ENCODE measurements around the gene ITGB6. TPM values are rescaled to one million over a fixed set of nuclear protein-coding genes. Genes with fewer than 3 reads are reported as not detected.

The ITGB6 gene
- total RNA-seq, result not detected

GRCh38 chr2:160199683-160200389 is at the start of gene ITGB6:
Gene ITGB6, minus strand, starts transcription at chr2:160200272. Its CDS starts 209 bp downstream, at chr2:160200063.
- Mint-ChIP-seq H3K36me3 (ENCODE audit: insufficient read depth) (no peaks in the 10 kb centered on the region), H3K27me3 (ENCODE audit: low read depth) (no peaks in the 10 kb centered on the region), H3K4me3 (no peak within 1 kb of the TSS), H3K9me3 (no peaks in the 10 kb centered on the region), H3K4me1 (ENCODE audit: low read depth) (no peaks in the 10 kb centered on the region)
- DNase-seq, result no peak
- ATAC-seq, result no peak

- H3K36me3 Mint-ChIP-seq (ENCODE audit: insufficient read depth), result no peaks in the 10 kb centered on the region
- no peaks in the 10 kb centered on the region for H3K27me3 Mint-ChIP-seq (ENCODE audit: low read depth)
- no peak for DNase-seq
- no peaks in the 10 kb centered on the region for H3K9me3 Mint-ChIP-seq
- no peak for ATAC-seq
- no peaks in the 10 kb centered on the region for H3K4me1 Mint-ChIP-seq (ENCODE audit: low read depth)
- no peak overlapping the region for H3K4me3 Mint-ChIP-seq
These were observed 47.4 kb upstream of the ITGB6 start for GRCh38 chr2:160247296-160248035.

- no peak overlapping the region for H3K4me3 Mint-ChIP-seq
- no peaks in the 10 kb centered on the region for H3K9me3 Mint-ChIP-seq
- H3K36me3 Mint-ChIP-seq (ENCODE audit: insufficient read depth), result no peaks in the 10 kb centered on the region
- DNase-seq (no peak), ATAC-seq (no peak)
- H3K4me1 Mint-ChIP-seq (ENCODE audit: low read depth), result no peaks in the 10 kb centered on the region
- no peaks in the 10 kb centered on the region for H3K27me3 Mint-ChIP-seq (ENCODE audit: low read depth)
These were observed 46.3 kb upstream of the ITGB6 start for GRCh38 chr2:160246356-160246755.

- DNase-seq, result no peak
- no peaks in the 10 kb centered on the region for H3K4me1 Mint-ChIP-seq (ENCODE audit: low read depth)
- H3K9me3 Mint-ChIP-seq, result no peaks in the 10 kb centered on the region
- H3K27me3 Mint-ChIP-seq (ENCODE audit: low read depth), result no peaks in the 10 kb centered on the region
- ATAC-seq, result no peak
- H3K36me3 Mint-ChIP-seq (ENCODE audit: insufficient read depth), result no peaks in the 10 kb centered on the region
- no peak overlapping the region for H3K4me3 Mint-ChIP-seq
These were observed 45.6 kb upstream of the ITGB6 start for GRCh38 chr2:160245614-160246155.

GRCh38 chr2:160242893-160243564 is 43.0 kb upstream of the ITGB6 start:
- DNase-seq (no peak), ATAC-seq (no peak)
- Mint-ChIP-seq H3K9me3 (no peaks in the 10 kb centered on the region), H3K4me3 (no peak overlapping the region), H3K4me1 (ENCODE audit: low read depth) (no peaks in the 10 kb centered on the region), H3K27me3 (ENCODE audit: low read depth) (peaks cover under 1% of the 10 kb centered on the region), H3K36me3 (ENCODE audit: insufficient read depth) (no peaks in the 10 kb centered on the region)

GRCh38 chr2:160241251-160242137 is 41.4 kb upstream of the ITGB6 start:
- Mint-ChIP-seq H3K4me1 (ENCODE audit: low read depth) (no peaks in the 10 kb centered on the region), H3K27me3 (ENCODE audit: low read depth) (peaks cover 7% of the 10 kb centered on the region), H3K9me3 (no peaks in the 10 kb centered on the region), H3K36me3 (ENCODE audit: insufficient read depth) (no peaks in the 10 kb centered on the region), H3K4me3 (no peak overlapping the region)
- no peak for DNase-seq
- no peak for ATAC-seq

- Mint-ChIP-seq H3K9me3 (no peaks in the 10 kb centered on the region), H3K4me1 (ENCODE audit: low read depth) (no peaks in the 10 kb centered on the region), H3K36me3 (ENCODE audit: insufficient read depth) (no peaks in the 10 kb centered on the region), H3K4me3 (no peak overlapping the region), H3K27me3 (ENCODE audit: low read depth) (peaks cover 7% of the 10 kb centered on the region)
- DNase-seq (no peak), ATAC-seq (no peak)
These were observed 39.4 kb upstream of the ITGB6 start for GRCh38 chr2:160239436-160239835.

- no peaks in the 10 kb centered on the region for H3K36me3 Mint-ChIP-seq (ENCODE audit: insufficient read depth)
- H3K9me3 Mint-ChIP-seq, result no peaks in the 10 kb centered on the region
- peaks cover 7% of the 10 kb centered on the region for H3K27me3 Mint-ChIP-seq (ENCODE audit: low read depth)
- DNase-seq (no peak), ATAC-seq (no peak)
- H3K4me1 Mint-ChIP-seq (ENCODE audit: low read depth), result no peaks in the 10 kb centered on the region
- H3K4me3 Mint-ChIP-seq, result no peak overlapping the region
These were observed 38.3 kb upstream of the ITGB6 start for GRCh38 chr2:160238392-160238791.

- no peak for ATAC-seq
- H3K36me3 Mint-ChIP-seq (ENCODE audit: insufficient read depth), result no peaks in the 10 kb centered on the region
- H3K27me3 Mint-ChIP-seq (ENCODE audit: low read depth), result peaks cover 5% of the 10 kb centered on the region
- no peaks in the 10 kb centered on the region for H3K9me3 Mint-ChIP-seq
- peaks cover 2% of the 10 kb centered on the region for H3K4me1 Mint-ChIP-seq (ENCODE audit: low read depth)
- no peak for DNase-seq
- no peak overlapping the region for H3K4me3 Mint-ChIP-seq
These were observed 32.9 kb upstream of the ITGB6 start for GRCh38 chr2:160232905-160233475.

GRCh38 chr2:160229591-160229990 is 29.5 kb upstream of the ITGB6 start:
- Mint-ChIP-seq H3K27me3 (ENCODE audit: low read depth) (peaks cover 5% of the 10 kb centered on the region), H3K36me3 (ENCODE audit: insufficient read depth) (no peaks in the 10 kb centered on the region), H3K4me3 (no peak overlapping the region), H3K9me3 (no peaks in the 10 kb centered on the region), H3K4me1 (ENCODE audit: low read depth) (peaks cover 14% of the 10 kb centered on the region)
- ATAC-seq, result no peak
- no peak for DNase-seq

GRCh38 chr2:160228141-160228917 is 28.3 kb upstream of the ITGB6 start:
- Mint-ChIP-seq H3K27me3 (ENCODE audit: low read depth) (peaks cover 5% of the 10 kb centered on the region), H3K36me3 (ENCODE audit: insufficient read depth) (no peaks in the 10 kb centered on the region), H3K4me1 (ENCODE audit: low read depth) (peaks cover 26% of the 10 kb centered on the region), H3K4me3 (no peak overlapping the region), H3K9me3 (no peaks in the 10 kb centered on the region)
- ATAC-seq (no peak), DNase-seq (no peak)

GRCh38 chr2:160227293-160227915 is 27.3 kb upstream of the ITGB6 start:
- no peaks in the 10 kb centered on the region for H3K9me3 Mint-ChIP-seq
- no peaks in the 10 kb centered on the region for H3K36me3 Mint-ChIP-seq (ENCODE audit: insufficient read depth)
- no peak overlapping the region for H3K4me3 Mint-ChIP-seq
- peaks cover 5% of the 10 kb centered on the region for H3K27me3 Mint-ChIP-seq (ENCODE audit: low read depth)
- peaks cover 35% of the 10 kb centered on the region for H3K4me1 Mint-ChIP-seq (ENCODE audit: low read depth)
- no peak for ATAC-seq
- no peak for DNase-seq

GRCh38 chr2:160226367-160226766 is 26.3 kb upstream of the ITGB6 start:
- no peaks in the 10 kb centered on the region for H3K36me3 Mint-ChIP-seq (ENCODE audit: insufficient read depth)
- ATAC-seq (no peak), DNase-seq (no peak)
- H3K4me3 Mint-ChIP-seq, result no peak overlapping the region
- peaks cover 36% of the 10 kb centered on the region for H3K4me1 Mint-ChIP-seq (ENCODE audit: low read depth)
- peaks cover 5% of the 10 kb centered on the region for H3K27me3 Mint-ChIP-seq (ENCODE audit: low read depth)
- no peaks in the 10 kb centered on the region for H3K9me3 Mint-ChIP-seq

Data from activated T-cell treated with anti-CD3 and anti-CD28 coated beads, Interleukin-2, amount 50 U/mL, for 4 hours (primary cell).